ENCODE results near the gene OVCA2. TPM values are rescaled to one million over a fixed set of nuclear protein-coding genes. Genes with fewer than 3 reads are reported as not detected.

The OVCA2 gene
- polyA plus RNA-seq, 2 of the 4 experiments (the other 2 are of a cell fraction) = 54.6 to 66.3 TPM

- H3K4me1 ChIP-seq = no peaks in the 10 kb centered on the region
- POLR2A ChIA-PET = no interaction called here
- no peak overlapping the region for H3K4me3 ChIP-seq
- H3K27ac ChIP-seq = no peak overlapping the region
- no peak overlapping the region for H3K4me2 ChIP-seq
- DNase-seq (ENCODE audit: low read depth in 1 of 2, low spot score in 1 of 2) (no peak), FAIRE-seq (no peak), ATAC-seq (no peak)
- CTCF ChIA-PET = interaction anchor here (0.8 to 16.6 kb wide), 6 partner anchors 10 to 181 kb away, joined by 3 to 217 read pairs (median 5); partner anchors contain the start of gene HIC1
- 80% methylated on average over 5 of the region's 5 CpGs for WGBS (ENCODE audit: missing lambda C conversion rate)
- TF ChIP-seq CBX8 (IDR thresholded peaks at IDR 0.05) (no peak), SMC3 (IDR thresholded peaks at IDR 0.05) (no peak), RARB (CRISPR knock-in tag; IDR thresholded peaks at IDR 0.05) (no peak), CEBPB (IDR thresholded peaks at IDR 0.05) (no peak), FOSB (CRISPR knock-in tag; IDR thresholded peaks at IDR 0.05) (no peak)
- TF ChIP-seq, protein P1, sequence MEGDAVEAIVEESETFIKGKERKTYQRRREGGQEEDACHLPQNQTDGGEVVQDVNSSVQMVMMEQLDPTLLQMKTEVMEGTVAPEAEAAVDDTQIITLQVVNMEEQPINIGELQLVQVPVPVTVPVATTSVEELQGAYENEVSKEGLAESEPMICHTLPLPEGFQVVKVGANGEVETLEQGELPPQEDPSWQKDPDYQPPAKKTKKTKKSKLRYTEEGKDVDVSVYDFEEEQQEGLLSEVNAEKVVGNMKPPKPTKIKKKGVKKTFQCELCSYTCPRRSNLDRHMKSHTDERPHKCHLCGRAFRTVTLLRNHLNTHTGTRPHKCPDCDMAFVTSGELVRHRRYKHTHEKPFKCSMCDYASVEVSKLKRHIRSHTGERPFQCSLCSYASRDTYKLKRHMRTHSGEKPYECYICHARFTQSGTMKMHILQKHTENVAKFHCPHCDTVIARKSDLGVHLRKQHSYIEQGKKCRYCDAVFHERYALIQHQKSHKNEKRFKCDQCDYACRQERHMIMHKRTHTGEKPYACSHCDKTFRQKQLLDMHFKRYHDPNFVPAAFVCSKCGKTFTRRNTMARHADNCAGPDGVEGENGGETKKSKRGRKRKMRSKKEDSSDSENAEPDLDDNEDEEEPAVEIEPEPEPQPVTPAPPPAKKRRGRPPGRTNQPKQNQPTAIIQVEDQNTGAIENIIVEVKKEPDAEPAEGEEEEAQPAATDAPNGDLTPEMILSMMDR (IDR thresholded peaks at IDR 0.05) = no peak
- H3K9me3 ChIP-seq = no peaks in the 10 kb centered on the region
Measured at GRCh38 chr17:2067608-2068024, 25.8 kb downstream of the OVCA2 start.

- ATAC-seq = no peak
- ChIA-PET CTCF (interaction anchor here (0.8 to 16.6 kb wide), 5 partner anchors 9 to 214 kb away, joined by 3 to 217 read pairs (median 5); partner anchors contain the start of gene HIC1), POLR2A (no interaction called here)
- H3K4me3 ChIP-seq = no peak overlapping the region
- 88% methylated on average over 6 of the region's 6 CpGs for WGBS (ENCODE audit: missing lambda C conversion rate)
- no peaks in the 10 kb centered on the region for H3K9me3 ChIP-seq
- no peak for TF ChIP-seq EHF (CRISPR knock-in tag; IDR thresholded peaks at IDR 0.05)
- TF ChIP-seq RARB (CRISPR knock-in tag; IDR thresholded peaks at IDR 0.05) = no peak
- TF ChIP-seq, protein P2, sequence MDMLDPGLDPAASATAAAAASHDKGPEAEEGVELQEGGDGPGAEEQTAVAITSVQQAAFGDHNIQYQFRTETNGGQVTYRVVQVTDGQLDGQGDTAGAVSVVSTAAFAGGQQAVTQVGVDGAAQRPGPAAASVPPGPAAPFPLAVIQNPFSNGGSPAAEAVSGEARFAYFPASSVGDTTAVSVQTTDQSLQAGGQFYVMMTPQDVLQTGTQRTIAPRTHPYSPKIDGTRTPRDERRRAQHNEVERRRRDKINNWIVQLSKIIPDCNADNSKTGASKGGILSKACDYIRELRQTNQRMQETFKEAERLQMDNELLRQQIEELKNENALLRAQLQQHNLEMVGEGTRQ (IDR thresholded peaks at IDR 0.05) = no peak
- TF ChIP-seq, protein P3, sequence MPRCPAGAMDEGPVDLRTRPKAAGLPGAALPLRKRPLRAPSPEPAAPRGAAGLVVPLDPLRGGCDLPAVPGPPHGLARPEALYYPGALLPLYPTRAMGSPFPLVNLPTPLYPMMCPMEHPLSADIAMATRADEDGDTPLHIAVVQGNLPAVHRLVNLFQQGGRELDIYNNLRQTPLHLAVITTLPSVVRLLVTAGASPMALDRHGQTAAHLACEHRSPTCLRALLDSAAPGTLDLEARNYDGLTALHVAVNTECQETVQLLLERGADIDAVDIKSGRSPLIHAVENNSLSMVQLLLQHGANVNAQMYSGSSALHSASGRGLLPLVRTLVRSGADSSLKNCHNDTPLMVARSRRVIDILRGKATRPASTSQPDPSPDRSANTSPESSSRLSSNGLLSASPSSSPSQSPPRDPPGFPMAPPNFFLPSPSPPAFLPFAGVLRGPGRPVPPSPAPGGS (IDR thresholded peaks at IDR 0.05) = no peak
- TF ChIP-seq JUN (IDR thresholded peaks at IDR 0.05) = no peak
- no peak for DNase-seq (ENCODE audit: low read depth in 1 of 2, low spot score in 1 of 2)
- H3K27ac ChIP-seq = no peak overlapping the region
- H3K4me1 ChIP-seq = no peaks in the 10 kb centered on the region
- no peak for FAIRE-seq
- no peak overlapping the region for H3K4me2 ChIP-seq
Measured at GRCh38 chr17:2068031-2068518, 26.3 kb downstream of the OVCA2 start.

GRCh38 chr17:2068519-2069051 is 26.8 kb downstream of the OVCA2 start:
- CTCF ChIA-PET = interaction anchor here (0.8 to 16.6 kb wide), 6 partner anchors 9 to 214 kb away, joined by 3 to 217 read pairs (median 4); partner anchors contain the start of gene HIC1
- DNase-seq (ENCODE audit: low read depth in 1 of 2, low spot score in 1 of 2) = no peak
- Histone ChIP-seq H3K27ac (no peak overlapping the region), H3K9me3 (no peaks in the 10 kb centered on the region), H3K4me1 (no peaks in the 10 kb centered on the region), H3K4me3 (no peak overlapping the region), H3K4me2 (no peak overlapping the region)
- TF ChIP-seq HMGXB4 (CRISPR knock-in tag; IDR thresholded peaks at IDR 0.05; ENCODE audit: borderline replicate concordance) = no peak
- no peak for TF ChIP-seq KDM1A (IDR thresholded peaks at IDR 0.05; ENCODE audit: low read depth)
- no peak for TF ChIP-seq NR3C1 (IDR thresholded peaks at IDR 0.05)
- no peak for TF ChIP-seq RARB (CRISPR knock-in tag; IDR thresholded peaks at IDR 0.05)
- TF ChIP-seq, protein P2 (IDR thresholded peaks at IDR 0.05) = no peak
- TF ChIP-seq, protein P4, sequence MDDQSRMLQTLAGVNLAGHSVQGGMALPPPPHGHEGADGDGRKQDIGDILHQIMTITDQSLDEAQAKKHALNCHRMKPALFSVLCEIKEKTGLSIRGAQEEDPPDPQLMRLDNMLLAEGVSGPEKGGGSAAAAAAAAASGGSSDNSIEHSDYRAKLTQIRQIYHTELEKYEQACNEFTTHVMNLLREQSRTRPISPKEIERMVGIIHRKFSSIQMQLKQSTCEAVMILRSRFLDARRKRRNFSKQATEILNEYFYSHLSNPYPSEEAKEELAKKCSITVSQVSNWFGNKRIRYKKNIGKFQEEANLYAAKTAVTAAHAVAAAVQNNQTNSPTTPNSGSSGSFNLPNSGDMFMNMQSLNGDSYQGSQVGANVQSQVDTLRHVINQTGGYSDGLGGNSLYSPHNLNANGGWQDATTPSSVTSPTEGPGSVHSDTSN (IDR thresholded peaks at IDR 0.05) = no peak
- no peak for ATAC-seq
- POLR2A ChIA-PET = no interaction called here
- 91% methylated on average over 15 of the region's 15 CpGs for WGBS (ENCODE audit: missing lambda C conversion rate)
- FAIRE-seq = no peak

Measured in A549 (cell line).